Esophagus squamous epithelium (tissue), 4 donors: Measurements from ENCODE around the gene INTS2.
"Not testable (repeated sequence)": the region's sequence is repeated elsewhere in the genome, so short reads cannot be mapped to it uniquely, and the experiment has no call there.

ENCODE experiments used
- POLR2A ChIP-seq, 4 donors: fragments of 450-650 bp; IDR thresholded peaks; one replicate each; pipeline ENCODE4 v1.6.1; 2017; ENCODE audit warnings: antibody characterized with exemption in 4 of 4, mild to moderate bottlenecking in 4 of 4, moderate library complexity in 3 of 4
- TF ChIP-seq, protein P1 (sequence below), 6 experiments: fragments of 450-650 bp in 4 of 6; fragments of 200-600 bp in 2 of 6; sonication (generic) in 2 of 6; IDR thresholded peaks; one replicate each; pipeline ENCODE4 v1.5.1; 2016 to 2019; ENCODE audit warnings: antibody characterized with exemption in 6 of 6, mild to moderate bottlenecking in 4 of 6, moderate library complexity in 4 of 6

DNA sequence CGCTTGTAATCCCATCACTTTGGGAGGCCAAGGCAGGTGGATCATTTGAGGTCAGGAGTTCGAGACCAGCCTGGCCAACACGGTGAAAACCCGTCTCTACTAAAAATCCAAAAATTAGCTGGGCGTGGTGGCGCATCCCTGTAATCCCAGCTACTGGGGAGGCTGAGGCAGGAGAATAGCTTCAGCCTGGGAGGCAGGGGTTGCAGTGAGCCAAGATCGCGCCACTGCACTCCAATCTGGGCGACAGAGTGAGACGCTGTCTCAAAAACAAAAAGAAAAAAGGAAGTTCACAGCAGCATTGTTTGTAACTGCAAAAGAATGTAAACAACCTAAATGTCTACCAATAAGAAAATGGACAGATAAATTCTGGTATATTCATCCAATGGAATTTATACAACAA is 67.4 kb downstream of the INTS2 start:
- TF ChIP-seq, protein P1, sequence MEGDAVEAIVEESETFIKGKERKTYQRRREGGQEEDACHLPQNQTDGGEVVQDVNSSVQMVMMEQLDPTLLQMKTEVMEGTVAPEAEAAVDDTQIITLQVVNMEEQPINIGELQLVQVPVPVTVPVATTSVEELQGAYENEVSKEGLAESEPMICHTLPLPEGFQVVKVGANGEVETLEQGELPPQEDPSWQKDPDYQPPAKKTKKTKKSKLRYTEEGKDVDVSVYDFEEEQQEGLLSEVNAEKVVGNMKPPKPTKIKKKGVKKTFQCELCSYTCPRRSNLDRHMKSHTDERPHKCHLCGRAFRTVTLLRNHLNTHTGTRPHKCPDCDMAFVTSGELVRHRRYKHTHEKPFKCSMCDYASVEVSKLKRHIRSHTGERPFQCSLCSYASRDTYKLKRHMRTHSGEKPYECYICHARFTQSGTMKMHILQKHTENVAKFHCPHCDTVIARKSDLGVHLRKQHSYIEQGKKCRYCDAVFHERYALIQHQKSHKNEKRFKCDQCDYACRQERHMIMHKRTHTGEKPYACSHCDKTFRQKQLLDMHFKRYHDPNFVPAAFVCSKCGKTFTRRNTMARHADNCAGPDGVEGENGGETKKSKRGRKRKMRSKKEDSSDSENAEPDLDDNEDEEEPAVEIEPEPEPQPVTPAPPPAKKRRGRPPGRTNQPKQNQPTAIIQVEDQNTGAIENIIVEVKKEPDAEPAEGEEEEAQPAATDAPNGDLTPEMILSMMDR (IDR thresholded peaks at IDR 0.05): not testable (repeated sequence)
- not testable (repeated sequence) for TF ChIP-seq POLR2A (IDR thresholded peaks at IDR 0.05)
